ENCODE data around the gene CPB1.

The CPB1 gene

GRCh38 chr3:148840451-148840850, 12.8 kb downstream of the CPB1 start:
- no peaks in the 10 kb centered on the region for H3K9me3 ChIP-seq (replicated peaks in 1 of 2; ENCODE audit: control insufficient read depth in 2 of 2, insufficient read depth in 1 of 2, low read depth in 1 of 2, low read length in 2 of 2)
- no peak overlapping the region for H2BK5ac ChIP-seq (ENCODE audit: low read length)
- no CpG with 5 or more reads among the region's 4 CpGs for WGBS, 2 donors (ENCODE audit: extremely low coverage in 2 of 2, insufficient read length in 2 of 2, insufficient replicate concordance in 1 of 2)

GRCh38 chr3:148845756-148846395, 18.3 kb downstream of the CPB1 start:
- Histone ChIP-seq H3K4me1 (ENCODE audit: control insufficient read depth in 2 of 2, insufficient read depth in 1 of 2, low read depth in 1 of 2, low read length in 2 of 2) (no peaks in the 10 kb centered on the region), H2BK5ac (ENCODE audit: low read length) (no peak overlapping the region), H2BK12ac (ENCODE audit: low read length) (no peak overlapping the region), H4K8ac (ENCODE audit: low read depth, low read length) (no peak overlapping the region), H4K91ac (ENCODE audit: low read depth, low read length, poor library complexity) (no peak overlapping the region), H2BK15ac (ENCODE audit: low read length) (no peak overlapping the region), H3K4me2 (ENCODE audit: insufficient read depth, low read length, poor library complexity, severe bottlenecking) (no peak overlapping the region), H3K14ac (ENCODE audit: low read length) (no peak overlapping the region), H3K23ac (ENCODE audit: low read depth, low read length, poor library complexity) (no peak overlapping the region), H3K9ac (ENCODE audit: low read depth, low read length, poor library complexity) (no peak overlapping the region), H2AFZ (ENCODE audit: low read length) (no peak overlapping the region), H3K4ac (ENCODE audit: low read length) (no peak overlapping the region), H3K36me3 (replicated peaks in 1 of 2; ENCODE audit: control insufficient read depth in 2 of 2, insufficient read depth in 2 of 2, low read length in 2 of 2) (no peaks in the 10 kb centered on the region), H3K79me1 (ENCODE audit: low read depth, low read length) (no peaks in the 10 kb centered on the region), H3K27ac (replicated peaks; ENCODE audit: low read length) (no peak overlapping the region), H3K9me3 (replicated peaks in 1 of 2; ENCODE audit: control insufficient read depth in 2 of 2, insufficient read depth in 1 of 2, low read depth in 1 of 2, low read length in 2 of 2) (no peaks in the 10 kb centered on the region), H3K4me3 (ENCODE audit: low read length in 2 of 2) (no peak overlapping the region), H3K18ac (ENCODE audit: low read length) (no peak overlapping the region), H2AK5ac (ENCODE audit: low read depth, low read length) (no peak overlapping the region), H3K27me3 (ENCODE audit: control insufficient read depth in 3 of 3, insufficient read depth in 3 of 3, low read depth in 1 of 3, low read length in 3 of 3) (no peaks in the 10 kb centered on the region), H2BK120ac (ENCODE audit: low read depth, low read length) (no peak overlapping the region)
- DNase-seq (ENCODE audit: low spot score) = no peak
- no CpG with 5 or more reads among the region's 2 CpGs for WGBS, 2 donors (ENCODE audit: extremely low coverage in 2 of 2, insufficient read length in 2 of 2, insufficient replicate concordance in 1 of 2)

More at GRCh38 chr3:148840451-148840850, 12.8 kb downstream of the CPB1 start:
- Histone ChIP-seq H3K4me3 (ENCODE audit: low read length in 2 of 2) (no peak overlapping the region), H3K27ac (replicated peaks; ENCODE audit: low read length) (no peak overlapping the region), H3K36me3 (replicated peaks in 1 of 2; ENCODE audit: control insufficient read depth in 2 of 2, insufficient read depth in 2 of 2, low read length in 2 of 2) (no peaks in the 10 kb centered on the region), H2BK15ac (ENCODE audit: low read length) (no peak overlapping the region), H3K4ac (ENCODE audit: low read length) (no peak overlapping the region), H2AFZ (ENCODE audit: low read length) (no peak overlapping the region), H4K91ac (ENCODE audit: low read depth, low read length, poor library complexity) (no peak overlapping the region), H3K4me2 (ENCODE audit: insufficient read depth, low read length, poor library complexity, severe bottlenecking) (no peak overlapping the region), H2AK5ac (ENCODE audit: low read depth, low read length) (no peak overlapping the region), H3K18ac (ENCODE audit: low read length) (no peak overlapping the region), H3K23ac (ENCODE audit: low read depth, low read length, poor library complexity) (no peak overlapping the region), H4K8ac (ENCODE audit: low read depth, low read length) (no peak overlapping the region), H3K79me1 (ENCODE audit: low read depth, low read length) (no peaks in the 10 kb centered on the region), H2BK120ac (ENCODE audit: low read depth, low read length) (no peak overlapping the region), H3K4me1 (ENCODE audit: control insufficient read depth in 2 of 2, insufficient read depth in 1 of 2, low read depth in 1 of 2, low read length in 2 of 2) (no peaks in the 10 kb centered on the region), H3K14ac (ENCODE audit: low read length) (no peak overlapping the region), H3K27me3 (ENCODE audit: control insufficient read depth in 3 of 3, insufficient read depth in 3 of 3, low read depth in 1 of 3, low read length in 3 of 3) (no peaks in the 10 kb centered on the region), H3K9ac (ENCODE audit: low read depth, low read length, poor library complexity) (no peak overlapping the region), H2BK12ac (ENCODE audit: low read length) (no peak overlapping the region)
- no peak for DNase-seq (ENCODE audit: low spot score)

GRCh38 chr3:148847351-148847750, 19.7 kb downstream of the CPB1 start:
- Histone ChIP-seq H2AK5ac (ENCODE audit: low read depth, low read length) (no peak overlapping the region), H3K36me3 (replicated peaks in 1 of 2; ENCODE audit: control insufficient read depth in 2 of 2, insufficient read depth in 2 of 2, low read length in 2 of 2) (no peaks in the 10 kb centered on the region), H3K4me3 (ENCODE audit: low read length in 2 of 2) (no peak overlapping the region), H4K91ac (ENCODE audit: low read depth, low read length, poor library complexity) (no peak overlapping the region), H2BK15ac (ENCODE audit: low read length) (no peak overlapping the region), H3K23ac (ENCODE audit: low read depth, low read length, poor library complexity) (no peak overlapping the region), H3K14ac (ENCODE audit: low read length) (no peak overlapping the region), H2BK5ac (ENCODE audit: low read length) (no peak overlapping the region), H3K27ac (replicated peaks; ENCODE audit: low read length) (no peak overlapping the region), H2BK120ac (ENCODE audit: low read depth, low read length) (no peak overlapping the region), H4K8ac (ENCODE audit: low read depth, low read length) (no peak overlapping the region), H3K9me3 (replicated peaks in 1 of 2; ENCODE audit: control insufficient read depth in 2 of 2, insufficient read depth in 1 of 2, low read depth in 1 of 2, low read length in 2 of 2) (no peaks in the 10 kb centered on the region), H3K4me1 (ENCODE audit: control insufficient read depth in 2 of 2, insufficient read depth in 1 of 2, low read depth in 1 of 2, low read length in 2 of 2) (no peaks in the 10 kb centered on the region), H2BK12ac (ENCODE audit: low read length) (no peak overlapping the region), H3K4ac (ENCODE audit: low read length) (no peak overlapping the region), H2AFZ (ENCODE audit: low read length) (no peak overlapping the region), H3K27me3 (ENCODE audit: control insufficient read depth in 3 of 3, insufficient read depth in 3 of 3, low read depth in 1 of 3, low read length in 3 of 3) (no peaks in the 10 kb centered on the region), H3K79me1 (ENCODE audit: low read depth, low read length) (no peaks in the 10 kb centered on the region), H3K9ac (ENCODE audit: low read depth, low read length, poor library complexity) (no peak overlapping the region), H3K18ac (ENCODE audit: low read length) (no peak overlapping the region), H3K4me2 (ENCODE audit: insufficient read depth, low read length, poor library complexity, severe bottlenecking) (no peak overlapping the region)
- no CpG with 5 or more reads among the region's 1 CpG for WGBS, 2 donors (ENCODE audit: extremely low coverage in 2 of 2, insufficient read length in 2 of 2, insufficient replicate concordance in 1 of 2)
- DNase-seq (ENCODE audit: low spot score) = no peak

GRCh38 chr3:148848410-148848809, 20.8 kb downstream of the CPB1 start:
- Histone ChIP-seq H3K18ac (ENCODE audit: low read length) (no peak overlapping the region), H2BK120ac (ENCODE audit: low read depth, low read length) (no peak overlapping the region), H3K4me3 (ENCODE audit: low read length in 2 of 2) (no peak overlapping the region), H3K9me3 (replicated peaks in 1 of 2; ENCODE audit: control insufficient read depth in 2 of 2, insufficient read depth in 1 of 2, low read depth in 1 of 2, low read length in 2 of 2) (no peaks in the 10 kb centered on the region), H3K4ac (ENCODE audit: low read length) (no peak overlapping the region), H2BK12ac (ENCODE audit: low read length) (no peak overlapping the region), H4K8ac (ENCODE audit: low read depth, low read length) (no peak overlapping the region), H3K23ac (ENCODE audit: low read depth, low read length, poor library complexity) (no peak overlapping the region), H3K79me1 (ENCODE audit: low read depth, low read length) (no peaks in the 10 kb centered on the region), H2BK5ac (ENCODE audit: low read length) (no peak overlapping the region), H3K27me3 (ENCODE audit: control insufficient read depth in 3 of 3, insufficient read depth in 3 of 3, low read depth in 1 of 3, low read length in 3 of 3) (no peaks in the 10 kb centered on the region), H3K4me1 (ENCODE audit: control insufficient read depth in 2 of 2, insufficient read depth in 1 of 2, low read depth in 1 of 2, low read length in 2 of 2) (no peaks in the 10 kb centered on the region), H2BK15ac (ENCODE audit: low read length) (no peak overlapping the region), H3K36me3 (replicated peaks in 1 of 2; ENCODE audit: control insufficient read depth in 2 of 2, insufficient read depth in 2 of 2, low read length in 2 of 2) (no peaks in the 10 kb centered on the region), H3K4me2 (ENCODE audit: insufficient read depth, low read length, poor library complexity, severe bottlenecking) (no peak overlapping the region), H2AFZ (ENCODE audit: low read length) (no peak overlapping the region), H3K9ac (ENCODE audit: low read depth, low read length, poor library complexity) (no peak overlapping the region), H3K27ac (replicated peaks; ENCODE audit: low read length) (no peak overlapping the region), H2AK5ac (ENCODE audit: low read depth, low read length) (no peak overlapping the region), H3K14ac (ENCODE audit: low read length) (no peak overlapping the region), H4K91ac (ENCODE audit: low read depth, low read length, poor library complexity) (no peak overlapping the region)
- no peak for DNase-seq (ENCODE audit: low spot score)
- WGBS, 2 donors (ENCODE audit: extremely low coverage in 2 of 2, insufficient read length in 2 of 2, insufficient replicate concordance in 1 of 2) = no CpG with 5 or more reads among the region's 1 CpG

Data from neuronal stem cell (in vitro differentiated cells).